Neural cell (in vitro differentiated cells): Measurements from ENCODE around the gene PRCC. TPM values are rescaled to one million over a fixed set of nuclear protein-coding genes. Genes with fewer than 3 reads are reported as not detected.

Source experiments
- H2AFZ ChIP-seq: fragments of 200-600, 300-800 bp; sonication (generic), shearing (Covaris generic); 2 replicates; pipeline ENCODE4 v1.6.0; 2014; ENCODE audit warnings: low read depth, mild to moderate bottlenecking, antibody characterized with exemption, low read length, moderate library complexity
- H3F3A ChIP-seq: fragments of 200-600 bp; shearing (Covaris generic); 2 replicates; pipeline ENCODE4 v1.6.1; 2016; ENCODE audit warnings: mild to moderate bottlenecking, moderate library complexity, mixed read lengths, antibody characterized with exemption, low read length; ENCODE audit not compliant: insufficient read depth, poor library complexity, severe bottlenecking
- H3K27ac ChIP-seq: fragments of 200-600, 300-800 bp; sonication (generic), shearing (Covaris generic); 2 replicates; pipeline ENCODE4 v1.5.1; 2014; ENCODE audit warnings: mild to moderate bottlenecking, low read length, moderate library complexity
- H3K27me3 ChIP-seq: fragments of 300-800, 200-600 bp; sonication (generic), shearing (Covaris generic); 2 replicates; pipeline ENCODE4 v1.6.0; 2014; ENCODE audit warnings: mild to moderate bottlenecking, low read depth, low read length, moderate library complexity; ENCODE audit not compliant: insufficient read depth
- H3K36me3 ChIP-seq: fragments of 300-800, 200-600 bp; sonication (generic), shearing (Covaris generic); 2 replicates; pipeline ENCODE4 v1.5.1; 2014; ENCODE audit warnings: mild to moderate bottlenecking, antibody characterized with exemption, low read length, moderate library complexity; ENCODE audit not compliant: insufficient read depth
- H3K4me2 ChIP-seq: fragments of 300-800, 200-600 bp; sonication (generic), shearing (Covaris generic); 2 replicates; pipeline ENCODE4 v1.6.0; 2014; ENCODE audit warnings: mild to moderate bottlenecking, low read length
- H3K4me3 ChIP-seq: fragments of 300-800, 200-600 bp; sonication (generic), shearing (Covaris generic); 2 replicates; pipeline ENCODE4 v1.5.1; 2014; ENCODE audit warnings: mild to moderate bottlenecking, low read length, moderate library complexity
- H3K79me2 ChIP-seq: fragments of 200-600 bp; shearing (Covaris generic); replicated peaks from 2 replicates; pipeline ENCODE4 v1.6.0; 2014; ENCODE audit warnings: mild to moderate bottlenecking, low read length, moderate library complexity; ENCODE audit not compliant: insufficient read depth
- H3K9ac ChIP-seq: fragments of 300-800, 200-600 bp; sonication (generic), shearing (Covaris generic); 2 replicates; pipeline ENCODE4 v1.6.1; 2016; ENCODE audit warnings: mild to moderate bottlenecking, low read length, mixed read lengths
- H3K9me2 ChIP-seq: fragments of 200-600 bp; shearing (Covaris generic); 2 replicates; pipeline ENCODE4 v1.6.1; 2016; ENCODE audit warnings: mild to moderate bottlenecking, low read length, mixed read lengths; ENCODE audit not compliant: insufficient read depth
- H3K9me3 ChIP-seq: fragments of 200-600, 300-800 bp; sonication (generic), shearing (Covaris generic); 2 replicates; pipeline ENCODE4 v1.6.1; 2016; ENCODE audit warnings: mild to moderate bottlenecking, mixed run types, low read length, moderate library complexity, mixed read lengths
- H4K20me1 ChIP-seq: fragments of 200-600 bp; shearing (Covaris generic); 2 replicates; pipeline ENCODE4 v1.6.1; 2016; ENCODE audit warnings: mild to moderate bottlenecking, mixed run types; ENCODE audit not compliant: insufficient read depth
- CTCF ChIP-seq: fragments of 450-650 bp; IDR thresholded peaks from 2 replicates; pipeline ENCODE4 v1.5.1; 2014; ENCODE audit warnings: antibody characterized with exemption, mild to moderate bottlenecking, moderate library complexity; ENCODE audit not compliant: poor library complexity, severe bottlenecking
- EP300 ChIP-seq: fragments of 450-650 bp; conservative IDR thresholded peaks from 2 replicates; pipeline ENCODE4 v1.6.1; 2014; ENCODE audit warnings: antibody characterized with exemption, mild to moderate bottlenecking, moderate library complexity; ENCODE audit not compliant: poor library complexity, severe bottlenecking
- EZH2 ChIP-seq: fragments of 200-600, 300-800 bp; shearing (Covaris generic), sonication (generic); IDR thresholded peaks from 2 replicates; pipeline ENCODE4 v1.6.1; 2014; ENCODE audit warnings: antibody characterized with exemption, low read length, borderline replicate concordance, mild to moderate bottlenecking; ENCODE audit not compliant: insufficient read depth, poor library complexity, severe bottlenecking
- MXI1 ChIP-seq: fragments of 450-650 bp; conservative IDR thresholded peaks from 2 replicates; pipeline ENCODE4 v1.6.1; 2014; ENCODE audit warnings: antibody characterized with exemption, mild to moderate bottlenecking; ENCODE audit not compliant: poor library complexity, severe bottlenecking
- POLR2AphosphoS5 ChIP-seq: IDR thresholded peaks from 2 replicates; pipeline ENCODE4 v1.6.1; 2012
- RAD21 ChIP-seq: fragments of 450-650 bp; conservative IDR thresholded peaks from 2 replicates; pipeline ENCODE4 v1.6.1; 2014; ENCODE audit warnings: antibody characterized with exemption, mild to moderate bottlenecking, moderate library complexity
- REST ChIP-seq: IDR thresholded peaks from 2 replicates; pipeline ENCODE4 v1.6.1; 2012; ENCODE audit warnings: borderline replicate concordance
- SMC3 ChIP-seq: fragments of 450-650 bp; conservative IDR thresholded peaks from 2 replicates; pipeline ENCODE4 v1.6.1; 2014; ENCODE audit warnings: antibody characterized with exemption, mild to moderate bottlenecking, moderate library complexity; ENCODE audit not compliant: poor library complexity
- TAF1 ChIP-seq: IDR thresholded peaks from 2 replicates; pipeline ENCODE4 v1.6.1; 2012; ENCODE audit warnings: low read depth
- polyA plus RNA-seq: library from polyadenylated mRNA; depleted of rRNA; stranded (reverse); fragments of >200 nt; gene quantifications from 2 replicates; pipeline ENCODE4 v1.2.3, GENCODE V29; 2014

Gene PRCC
- polyA plus RNA-seq, 1 donor from 2014 or later, result 17.5 TPM

- H2AFZ ChIP-seq, result no peak overlapping the region
- no peaks in the 10 kb centered on the region for H3K27me3 ChIP-seq
- TF ChIP-seq SMC3, result no peak
- no peak for TF ChIP-seq CTCF
- TF ChIP-seq TAF1, result no peak
- no peak for TF ChIP-seq MXI1
- no peak for TF ChIP-seq EP300
- no peak for TF ChIP-seq RAD21
- TF ChIP-seq EZH2, result no peak
- TF ChIP-seq REST, result no peak
- TF ChIP-seq POLR2AphosphoS5, result no peak
These were observed 67.0 kb downstream of the PRCC start for GRCh38 chr1:156834322-156834721.

DNA sequence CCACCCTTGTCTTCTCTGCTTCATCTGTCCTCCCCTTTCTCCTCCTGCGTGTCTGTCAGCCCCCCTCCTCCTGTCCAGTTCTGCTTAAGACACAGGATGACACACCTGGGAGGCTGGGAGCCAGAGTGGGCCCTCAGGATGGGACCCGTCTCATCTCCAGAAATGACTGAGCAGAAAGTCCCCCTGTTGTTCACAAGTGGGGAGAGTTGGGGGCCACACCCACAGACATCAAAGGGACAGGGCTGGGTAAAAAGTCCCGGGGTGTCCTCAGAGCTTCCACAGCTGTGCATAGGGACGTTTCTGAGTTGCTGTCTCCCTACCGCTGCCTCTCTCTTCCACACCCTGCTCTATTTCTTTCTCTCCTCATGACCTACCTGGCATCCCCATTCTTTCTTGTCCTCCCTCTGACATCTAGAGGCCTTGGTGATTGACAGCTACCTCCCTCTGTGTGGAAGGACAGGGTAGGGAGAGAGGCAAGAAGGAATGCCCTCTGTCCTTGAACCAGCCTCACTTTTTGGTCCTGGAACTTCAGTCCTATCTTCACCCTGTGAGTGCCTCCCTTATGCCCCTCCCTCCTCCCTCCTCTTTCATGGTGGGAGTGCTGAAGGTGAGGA lies 68.8 kb downstream of the PRCC start:
- Histone ChIP-seq H3K9me3 (no peaks in the 10 kb centered on the region), H4K20me1 (no peaks in the 10 kb centered on the region), H3K4me3 (no peak overlapping the region), H3K27ac (no peak overlapping the region), H3K9ac (no peak overlapping the region), H3K36me3 (no peaks in the 10 kb centered on the region), H3K9me2 (no peaks in the 10 kb centered on the region), H2AFZ (no peak overlapping the region), H3K4me2 (no peak overlapping the region), H3K27me3 (no peaks in the 10 kb centered on the region), H3F3A (no peaks in the 10 kb centered on the region), H3K79me2 (no peaks in the 10 kb centered on the region)
- TF ChIP-seq REST, result no peak
- no peak for TF ChIP-seq SMC3
- TF ChIP-seq TAF1, result no peak
- TF ChIP-seq POLR2AphosphoS5, result no peak
- TF ChIP-seq RAD21, result no peak
- TF ChIP-seq EZH2, result no peak
- TF ChIP-seq MXI1, result no peak
- no peak for TF ChIP-seq CTCF
- TF ChIP-seq EP300, result no peak

More at GRCh38 chr1:156834322-156834721, 67.0 kb downstream of the PRCC start:
- Histone ChIP-seq H3K9me3 (no peaks in the 10 kb centered on the region), H3K4me3 (no peak overlapping the region), H3K27ac (no peak overlapping the region), H3K4me2 (no peak overlapping the region), H3K36me3 (no peaks in the 10 kb centered on the region), H4K20me1 (no peaks in the 10 kb centered on the region), H3K9ac (no peak overlapping the region), H3K79me2 (no peaks in the 10 kb centered on the region), H3K9me2 (no peaks in the 10 kb centered on the region), H3F3A (no peaks in the 10 kb centered on the region)
